K562 (cell line): Measurements from ENCODE around the gene PDCD6IP. TPM values are rescaled to one million over a fixed set of nuclear protein-coding genes. Genes with fewer than 3 reads are reported as not detected.

ENCODE experiments used
- CREBBP ChIP-seq: IDR thresholded peaks from one replicate; pipeline ENCODE4 v1.6.1; 2012; ENCODE audit warnings: low read depth, mild to moderate bottlenecking, control low read depth, inconsistent platforms, low read length
- FOXA3 ChIP-seq, 2 experiments: fragments of 450-650 bp in 1 of 2; sonication (generic) in 1 of 2; formaldehyde crosslinking; IDR thresholded peaks in 1 of 2; conservative IDR thresholded peaks in 1 of 2; 2 replicates each; pipeline versions ENCODE4 v1.4.0 to v1.8.0; 2020 to 2022; ENCODE audit warnings: mild to moderate bottlenecking in 2 of 2, missing genetic modification reagents in 1 of 2
- HES1 ChIP-seq: fragments of 450-650 bp; IDR thresholded peaks from 2 replicates; pipeline ENCODE4 v1.6.1; 2016; ENCODE audit warnings: low read depth, mild to moderate bottlenecking, moderate library complexity
- MNT ChIP-seq, 2 experiments: fragments of 450-650 bp; conservative IDR thresholded peaks; 2 replicates each; pipeline ENCODE4 v1.6.1; 2017; ENCODE audit warnings: mild to moderate bottlenecking in 2 of 2, moderate library complexity in 2 of 2
- NCOA2 ChIP-seq, 2 experiments: fragments of 450-650 bp; IDR thresholded peaks; 2 replicates each; pipeline ENCODE4 v1.6.1; 2018; ENCODE audit warnings: mild to moderate bottlenecking in 2 of 2, moderate library complexity in 1 of 2; ENCODE audit not compliant: partially characterized antibody in 2 of 2
- NONO ChIP-seq, 2 experiments: fragments of 200-400 bp in 1 of 2; fragments of 450-650 bp in 1 of 2; formaldehyde crosslinking in 1 of 2; IDR thresholded peaks; 2 replicates each; pipeline ENCODE4 v1.6.1; 2017; ENCODE audit warnings: low read depth in 2 of 2, mild to moderate bottlenecking in 2 of 2, moderate library complexity in 2 of 2, low read length in 1 of 2
- SREBF1 ChIP-seq: fragments of 150-350 bp; IDR thresholded peaks from 2 replicates; pipeline ENCODE4 v1.6.1; 2014; ENCODE audit warnings: antibody characterized with exemption, low read depth, low read length, borderline replicate concordance
- TARDBP ChIP-seq: fragments of 450-650 bp; IDR thresholded peaks from 2 replicates; pipeline ENCODE4 v1.6.1; 2016
- ZNF134 ChIP-seq: fragments of 250-450 bp; sonication (Bioruptor Pico); conservative IDR thresholded peaks from 2 replicates; pipeline ENCODE4 v1.4.0; 2020
- ZNF592 ChIP-seq: fragments of 450-650 bp; IDR thresholded peaks from 2 replicates; pipeline ENCODE4 v1.6.1; 2017; ENCODE audit warnings: antibody characterized with exemption, mild to moderate bottlenecking
- ZNF644 ChIP-seq: fragments of 200-800 bp; sonication (Bioruptor generic); IDR thresholded peaks from 2 replicates; pipeline ENCODE4 v1.6.1; 2016; ENCODE audit warnings: low read depth, missing genetic modification characterization, missing compliant biosample characterization
- polyA plus RNA-seq, 8 experiments: library from polyadenylated mRNA; depleted of rRNA in 4 of 8; stranded (reverse) in 5 of 8; unstranded in 3 of 8; fragments of >200 nt; fragmentation: Nextera tagmentation in 2 of 8; fragmentation: Illumina TruSeq in 1 of 8; extraction: Ambion mirVana in 2 of 8; extraction: Trizol in 1 of 8; gene quantifications; 2 replicates each; pipeline versions ENCODE4 v1.2.1 to v1.2.3, GENCODE V29; 2011 to 2014; ENCODE audit warnings: inconsistent platforms in 1 of 8, missing spikeins in 1 of 8
- total RNA-seq, 7 experiments: library from RNA; depleted of rRNA in 6 of 7; stranded (reverse); fragments of >200 nt in 6 of 7; fragmentation: Illumina TruSeq in 2 of 7; extraction: Trizol in 2 of 7; gene quantifications; 2 replicates each; pipeline versions ENCODE4 v1.2.1 to v1.2.3, GENCODE V29; 2011 to 2021; ENCODE audit warnings: low replicate concordance in 1 of 7

Gene PDCD6IP
- total and polyA plus RNA-seq, 9 of the 15 experiments (the other 6 are each of a cell fraction or from before 2014, with no cell fraction given), result 40.2 to 302 (median 122) TPM

GRCh38 chr3:33791477-33792166 lies 6.8 kb upstream of the PDCD6IP start (continued):
- TF ChIP-seq HES1, result peak; percentile 33; the same call in 1 of the 2 replicates
- no peak for TF ChIP-seq SREBF1
- TF ChIP-seq NONO (IDR thresholded peaks at IDR 0.05; ENCODE audit: low read depth in 2 of 2, low read length in 1 of 2), result 0 out of 4 replicates have a peak, but pooled peaks of 1 of the 2 experiments have one; percentile 8
- no peak for TF ChIP-seq CREBBP
- no peak for TF ChIP-seq NCOA2 (IDR thresholded peaks at IDR 0.05; ENCODE audit: partially characterized antibody in 2 of 2)
- peak; percentile 77; the same call in 1 of the 2 replicates for TF ChIP-seq ZNF592
- TF ChIP-seq TARDBP, result peak; percentile 33; the same call in 1 of the 2 replicates
- TF ChIP-seq FOXA3 (CRISPR knock-in tag; conservative IDR thresholded peaks at IDR 0.05 in 1 of 2, IDR thresholded peaks at IDR 0.05 in 1 of 2), result peak; percentile 78 to 95
- 0 out of 2 replicates have a peak, but pooled peaks have one; percentile 12 for TF ChIP-seq ZNF134 (CRISPR knock-in tag)
- peak; percentile 83 for TF ChIP-seq ZNF644
- peak; percentile 68 to 81 for TF ChIP-seq MNT (conservative IDR thresholded peaks at IDR 0.05)
